ENCODE measurements around the gene PSMA3.

Gene PSMA3

DNA sequence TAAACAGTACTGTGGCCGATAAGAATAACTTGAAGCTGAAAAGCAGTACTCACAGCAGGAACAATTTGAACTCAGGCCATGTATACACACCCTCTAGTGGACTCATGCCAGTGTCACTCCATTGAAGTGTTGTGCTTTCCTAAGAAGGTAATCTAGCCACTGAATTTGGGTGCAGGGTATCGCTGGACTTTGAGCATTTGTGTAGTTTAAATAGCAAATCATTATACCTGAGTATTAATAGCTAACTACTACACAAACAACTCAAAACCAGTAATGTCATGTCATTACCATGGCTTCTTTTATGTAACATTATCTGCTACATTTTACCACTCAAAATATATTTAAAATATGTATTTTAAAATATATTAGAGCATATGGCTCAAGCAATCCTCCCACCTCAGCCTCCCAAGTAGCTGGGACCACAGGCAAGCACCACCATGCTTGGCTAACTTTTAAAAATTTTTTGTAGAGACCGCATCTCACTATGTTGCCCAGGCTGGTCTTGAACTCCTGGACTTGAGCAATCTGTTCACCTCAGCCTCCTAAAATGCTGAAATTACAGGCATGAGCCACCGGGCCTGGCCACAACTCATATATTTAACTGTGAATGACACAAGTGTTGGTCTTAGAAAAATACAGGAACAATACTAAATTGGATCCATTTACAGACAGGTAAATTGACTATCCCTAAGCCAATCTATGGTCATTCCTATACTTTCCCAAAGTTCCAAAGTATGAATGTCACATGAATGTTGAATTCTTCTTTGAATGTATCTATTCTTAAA, 28.1 kb downstream of the PSMA3 start:
- no peak for DNase-seq

DNA sequence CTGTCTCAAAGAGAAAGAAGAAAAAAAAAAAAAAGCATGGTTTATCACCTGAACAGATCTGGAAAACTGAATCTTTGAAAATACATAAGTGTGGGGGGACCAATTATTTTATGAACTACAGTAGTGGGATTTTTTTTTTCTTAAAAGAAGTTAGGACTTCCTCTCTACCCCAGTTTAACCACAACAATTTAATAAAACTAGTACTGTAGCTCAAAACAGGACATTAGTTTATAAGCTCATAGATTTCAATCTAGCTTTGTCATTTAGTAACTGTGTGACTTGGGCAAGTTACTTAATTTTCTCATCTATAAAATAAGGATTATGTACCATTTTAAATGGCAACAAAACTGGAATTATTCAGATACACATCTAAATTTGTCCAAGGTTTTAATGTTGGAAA, 30.2 kb downstream of the PSMA3 start:
- no peak for DNase-seq

DNA sequence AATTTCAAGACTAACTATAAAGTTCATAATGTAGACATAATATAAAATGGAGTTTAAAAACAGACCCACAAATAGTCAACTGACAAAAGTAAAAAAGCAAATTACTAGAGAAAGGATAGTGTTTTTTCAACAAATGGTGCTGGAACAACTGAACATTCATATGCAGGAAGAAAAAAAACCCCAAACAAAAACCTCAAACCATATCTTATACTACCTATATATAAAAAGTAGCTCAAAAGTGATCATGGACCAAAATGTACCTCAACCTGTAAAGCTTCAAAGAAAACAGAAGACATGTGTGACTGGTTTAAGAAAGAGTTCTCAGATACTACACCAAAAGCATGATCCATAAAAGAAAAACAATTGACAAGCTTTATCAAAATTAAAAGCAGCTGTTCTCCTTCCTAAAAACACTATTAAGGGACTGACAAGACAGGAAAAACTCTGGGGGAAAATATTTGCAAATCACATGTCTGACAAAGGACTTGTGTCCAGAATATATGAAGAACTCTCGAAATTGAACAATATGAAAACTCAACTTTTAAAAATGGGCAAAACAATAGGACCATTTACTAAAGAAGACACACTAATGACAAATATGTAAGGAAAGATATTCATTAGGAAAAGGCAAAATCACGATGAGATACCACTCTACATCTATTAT, 31.0 kb downstream of the PSMA3 start:
- DNase-seq = no peak

DNA sequence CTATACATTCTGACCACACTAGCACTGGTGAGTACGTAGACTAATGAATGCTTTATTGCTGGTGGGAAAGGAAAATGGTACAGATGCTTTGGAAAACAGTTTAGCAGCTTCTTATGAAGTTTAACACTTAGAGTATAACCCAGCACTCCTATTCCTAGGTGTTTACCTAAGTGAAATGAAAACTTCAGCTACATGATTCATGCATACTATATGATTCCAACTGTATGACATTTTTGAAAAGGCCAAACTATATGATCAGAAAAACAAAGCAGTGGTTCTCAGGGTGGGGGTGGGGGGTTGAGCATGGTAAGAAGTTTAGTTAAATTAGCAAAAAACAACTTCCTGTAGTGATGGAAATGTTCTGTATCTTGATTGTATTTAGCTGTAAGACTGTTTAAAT, 31.6 kb downstream of the PSMA3 start:
- DNase-seq = no peak

DNA sequence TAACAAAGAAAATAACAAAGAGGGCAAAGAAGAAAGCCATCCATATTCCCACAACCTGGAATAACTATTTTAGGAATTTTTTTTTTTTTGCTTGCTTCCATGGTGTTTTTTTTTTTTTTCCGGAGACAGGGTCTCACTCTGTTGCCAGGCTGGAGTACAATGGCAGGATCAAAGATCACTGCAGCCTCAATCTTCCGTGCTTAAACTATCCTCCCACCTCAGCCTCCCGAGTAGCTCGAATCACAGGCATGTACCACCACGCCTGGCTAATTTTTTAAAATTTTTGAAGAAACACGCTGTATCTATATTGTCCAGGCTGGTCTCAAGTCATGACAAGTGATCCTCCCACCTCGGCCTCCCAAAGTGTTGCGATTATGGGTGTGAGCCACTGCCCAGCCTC, 33.5 kb downstream of the PSMA3 start:
- no peak for DNase-seq

DNA sequence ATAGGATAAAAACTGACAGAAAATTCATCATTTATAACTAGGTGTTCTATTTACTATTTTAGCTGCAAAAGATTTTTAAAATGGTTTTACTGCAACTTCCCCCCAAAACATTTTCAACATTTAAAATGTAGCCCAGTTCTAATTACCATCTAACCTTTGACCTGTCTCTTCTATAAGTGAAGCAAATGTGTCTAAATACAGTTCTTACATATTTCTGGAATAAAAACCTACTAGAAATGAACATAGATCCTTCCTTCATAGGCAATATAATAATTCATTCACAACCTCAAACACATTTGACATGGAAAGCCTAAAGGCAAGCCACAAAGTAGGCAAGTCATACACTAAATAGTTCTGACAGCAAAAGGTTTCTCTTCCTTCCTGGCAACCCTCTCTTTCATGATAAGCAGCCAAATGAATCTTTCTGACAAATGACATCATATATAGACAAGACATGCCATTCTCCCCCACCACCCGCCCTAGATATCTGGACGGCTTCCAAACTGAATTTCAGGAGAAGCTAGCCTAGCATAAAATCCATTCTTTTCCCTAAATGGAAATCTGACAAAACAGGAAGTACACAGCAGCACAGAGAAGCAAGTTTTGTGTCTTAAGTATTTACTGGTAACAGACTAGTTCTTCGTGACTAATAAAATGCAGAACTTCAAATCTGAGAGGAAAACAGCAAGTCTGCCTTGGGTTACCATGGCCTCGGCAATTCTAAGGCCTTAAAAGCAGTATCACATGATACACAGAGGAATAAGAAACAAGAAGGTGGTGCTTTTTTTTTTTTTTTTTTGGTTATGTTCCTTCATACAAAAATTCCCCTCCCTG, 36.5 kb downstream of the PSMA3 start:
- DNase-seq = no peak

DNA sequence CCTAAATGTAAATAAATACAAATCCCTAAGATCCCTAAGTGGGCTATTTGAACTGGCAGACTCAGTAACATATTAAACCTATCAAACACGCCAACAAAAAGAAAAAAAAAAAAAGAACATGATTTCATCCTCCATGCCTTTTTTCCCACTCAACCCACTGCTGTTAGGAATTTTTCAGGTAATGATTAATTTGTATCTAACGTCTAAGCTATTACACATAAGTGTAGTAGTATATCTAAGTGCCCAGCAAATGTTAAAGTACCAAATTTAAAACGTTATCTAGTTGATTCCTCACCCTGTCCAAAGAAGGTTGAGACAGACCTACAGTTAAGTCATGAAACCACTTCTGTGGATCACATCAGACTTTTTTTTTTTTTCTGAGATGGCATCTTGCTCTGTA, 37.3 kb downstream of the PSMA3 start:
- no peak for DNase-seq

DNA sequence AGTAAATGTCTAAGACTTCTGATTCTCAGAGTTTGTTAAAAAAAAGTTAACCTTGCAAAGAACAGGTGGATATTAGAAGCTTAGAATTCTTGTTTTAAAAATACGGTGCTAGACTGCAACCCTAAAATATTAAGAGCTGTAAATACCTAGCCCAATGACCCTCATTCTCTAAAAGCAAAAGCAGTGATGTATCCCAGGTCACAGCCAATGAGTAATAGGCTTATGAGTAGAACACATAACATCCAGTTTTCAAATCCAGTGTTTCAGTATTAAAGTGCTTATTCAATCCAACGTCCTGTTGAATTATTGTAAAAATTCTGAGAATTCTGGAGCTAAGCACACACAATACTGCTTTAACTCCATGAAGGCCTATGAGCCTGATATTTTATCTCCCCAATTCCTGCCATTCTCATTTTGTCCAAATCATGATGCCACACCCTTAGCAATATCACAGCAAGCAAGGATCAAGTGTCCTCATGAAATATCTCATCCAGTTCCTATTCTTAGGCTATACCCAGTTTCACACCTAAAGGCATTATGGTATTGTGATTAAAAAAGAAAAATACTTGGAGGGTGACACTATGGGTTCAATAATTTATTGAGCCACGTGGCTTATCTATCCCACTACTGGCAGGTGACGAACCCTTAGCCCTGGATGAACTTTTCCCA, 38.4 kb downstream of the PSMA3 start:
- DNase-seq = no peak

DNA sequence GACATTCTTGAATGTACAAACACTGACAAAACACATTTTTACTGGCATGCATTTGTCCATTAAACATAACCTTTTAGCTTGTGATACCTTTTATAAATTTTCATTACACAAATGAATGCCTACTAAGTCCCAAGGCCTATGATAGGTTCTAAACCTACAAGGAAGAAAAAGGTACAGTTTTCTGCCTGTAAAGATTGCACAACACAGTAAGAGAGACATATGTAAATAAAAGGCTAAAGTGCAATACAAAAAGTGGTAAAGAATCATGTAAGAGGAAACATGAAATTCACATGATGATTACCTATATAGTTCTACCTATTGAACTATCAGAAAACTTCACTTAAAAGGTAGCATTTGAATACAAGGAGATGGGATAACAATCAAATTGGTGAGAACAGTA, 39.1 kb downstream of the PSMA3 start:
- DNase-seq = no peak

DNA sequence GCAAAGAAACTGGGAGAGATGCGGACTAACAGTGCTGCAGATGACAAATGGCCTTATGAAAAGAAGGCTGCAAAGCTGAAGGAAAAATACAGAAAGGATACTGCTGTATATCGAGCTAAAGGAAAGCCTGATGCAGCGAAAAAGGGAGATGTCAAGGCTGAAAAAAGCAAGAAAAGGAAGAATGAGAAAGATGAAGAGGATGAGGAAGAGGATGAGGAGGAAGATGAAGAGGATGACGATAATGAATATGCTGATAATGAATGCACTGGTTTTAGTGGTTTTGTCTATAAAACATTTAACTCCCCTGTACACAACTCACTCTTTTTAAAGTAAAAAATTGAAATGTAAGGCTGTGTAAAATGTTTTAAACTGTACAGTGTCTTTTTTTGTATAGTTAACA, 40.5 kb downstream of the PSMA3 start:
- no peak for DNase-seq

DNA sequence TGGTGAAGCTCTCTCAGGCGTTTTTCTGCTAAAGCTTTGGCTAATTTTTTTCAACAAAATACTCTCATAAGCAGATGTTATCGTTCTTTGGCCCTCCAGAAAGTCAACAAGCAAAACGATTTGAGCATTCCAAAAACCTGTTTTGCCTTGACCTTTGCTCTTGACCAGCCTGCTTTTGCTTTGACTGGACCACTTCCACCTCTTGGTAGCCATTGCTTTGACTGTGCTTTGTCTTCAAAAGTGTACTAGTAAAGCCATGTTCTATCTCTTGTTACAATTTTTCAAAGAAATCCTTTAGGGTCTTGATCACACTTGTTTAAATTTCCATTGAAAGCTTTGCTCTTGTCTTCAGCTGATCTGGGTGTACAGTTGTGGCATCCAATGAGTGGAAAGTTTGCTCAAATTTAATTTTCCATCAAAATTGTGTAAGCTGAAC, 43.0 kb downstream of the PSMA3 start:
- no peak for DNase-seq

DNA sequence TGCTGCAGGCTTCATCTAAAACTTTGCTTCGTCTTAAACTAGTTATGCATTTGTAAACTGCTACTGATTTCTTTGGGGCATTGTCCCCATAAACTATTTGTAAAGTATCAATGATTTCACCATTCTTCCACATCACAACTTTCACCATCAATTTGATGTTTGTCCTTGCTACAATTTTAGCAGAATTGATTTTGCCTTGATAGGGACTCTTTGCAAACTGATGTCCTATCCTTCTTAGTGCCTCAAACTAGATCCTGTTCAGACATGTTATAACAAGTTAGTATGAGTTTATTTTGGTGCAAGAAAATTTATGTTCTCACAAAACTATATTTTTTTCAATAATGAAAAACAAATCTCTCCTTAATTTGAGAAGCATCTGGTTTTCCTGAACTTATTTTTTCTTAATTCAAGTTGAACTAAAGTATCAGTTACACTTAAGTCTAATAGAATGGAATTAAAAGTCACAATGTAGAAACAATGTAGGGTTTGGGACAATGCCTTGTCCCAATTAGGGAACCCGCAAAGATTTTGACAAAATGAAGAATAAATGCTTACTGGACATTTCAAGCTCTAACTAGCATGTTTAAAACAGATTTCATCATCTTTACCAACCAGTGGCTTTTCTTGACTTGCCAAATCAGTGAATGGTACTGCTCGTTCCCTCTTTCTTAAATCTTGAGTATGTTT, 43.6 kb downstream of the PSMA3 start:
- no peak for DNase-seq

DNA sequence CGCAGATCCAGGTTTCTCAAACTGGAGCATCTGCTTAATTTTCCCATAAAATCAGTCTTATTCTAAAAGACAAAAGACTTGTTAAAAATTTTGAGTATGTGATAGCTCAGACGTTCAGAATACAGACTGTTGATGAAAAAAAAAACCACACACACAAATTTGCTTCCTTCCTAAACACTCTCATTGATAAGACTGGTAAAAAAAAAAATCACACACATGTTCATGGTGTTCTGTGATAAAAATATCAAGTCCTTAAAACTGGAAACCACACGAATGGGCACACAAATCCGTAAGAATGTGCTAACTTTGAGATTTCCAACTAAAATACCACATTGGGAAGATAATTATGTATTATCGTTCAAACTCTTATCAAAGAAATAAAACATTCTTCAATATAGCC, 47.0 kb downstream of the PSMA3 start:
- no peak for DNase-seq

DNA sequence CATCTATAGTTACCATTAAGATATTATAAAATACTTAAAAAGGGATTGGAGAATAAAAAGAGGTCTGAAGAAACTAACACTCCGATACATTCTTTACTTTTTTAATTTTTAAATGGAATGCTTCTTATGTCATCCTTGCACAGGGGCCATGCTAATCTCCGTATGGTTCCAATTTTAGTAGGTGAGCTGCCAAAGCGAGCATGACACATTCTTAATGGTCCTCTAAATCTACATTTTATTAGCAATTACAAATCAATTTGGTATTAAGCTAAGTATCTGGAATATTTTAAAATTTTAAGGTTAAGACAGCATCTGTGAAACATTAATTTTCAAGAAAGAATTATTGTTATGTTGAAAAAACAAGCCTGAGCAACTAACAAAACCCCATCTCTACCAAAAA, 47.5 kb downstream of the PSMA3 start:
- DNase-seq = no peak

DNA sequence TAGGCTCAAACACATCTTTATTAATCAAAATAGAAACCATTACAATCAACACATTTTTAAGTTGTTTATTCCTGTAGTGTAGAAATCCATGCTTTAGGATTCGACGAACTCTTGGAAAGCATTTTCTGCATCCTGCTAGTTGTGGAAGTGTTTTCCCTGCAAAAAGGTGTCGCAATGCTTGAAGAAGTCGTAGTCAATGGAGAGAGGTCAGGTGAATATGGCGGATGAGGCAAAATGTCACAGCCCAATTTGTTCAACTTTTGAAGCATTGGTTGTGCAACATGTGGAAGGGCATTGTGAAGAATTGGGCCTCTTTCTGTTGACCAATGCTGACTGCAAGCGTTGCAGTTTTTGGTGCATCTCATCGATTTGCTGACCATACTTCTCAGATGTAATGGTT, 49.6 kb downstream of the PSMA3 start:
- DNase-seq = no peak

DNA sequence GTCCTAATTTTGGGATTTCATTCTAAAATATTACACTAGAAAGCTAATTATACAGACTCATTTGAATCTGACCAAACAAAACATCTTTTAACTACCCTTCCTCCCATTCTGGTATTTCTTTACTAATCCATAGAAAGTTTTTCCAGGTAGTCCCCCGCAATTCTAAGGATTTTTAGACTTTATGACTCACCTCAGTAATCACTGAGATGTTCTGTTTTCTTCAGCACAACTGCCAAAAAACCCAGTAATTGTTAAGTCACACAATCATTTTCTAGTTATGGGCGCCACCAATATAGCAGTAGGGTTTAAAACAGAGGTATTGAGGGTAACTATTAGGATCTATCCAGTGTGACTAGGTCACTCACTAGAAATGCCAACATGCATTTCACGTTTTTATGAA, 52.1 kb downstream of the PSMA3 start:
- DNase-seq = no peak

DNA sequence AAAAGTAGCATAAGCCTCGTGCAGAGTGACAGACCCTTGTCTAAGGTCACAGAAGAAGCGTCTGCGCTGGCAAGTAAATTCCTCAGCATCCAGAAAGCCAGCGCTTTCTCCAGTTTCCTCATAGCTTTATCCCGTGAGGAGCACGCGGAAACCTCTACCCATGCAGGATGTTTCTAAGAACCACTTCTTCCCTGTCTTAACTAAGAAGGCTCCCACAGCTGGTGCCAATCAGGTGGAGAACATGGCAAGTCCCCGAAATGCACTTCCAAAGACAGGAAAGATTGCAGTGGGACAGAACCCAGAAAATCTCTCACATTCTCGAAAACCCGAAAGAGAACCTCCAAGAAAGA, 52.7 kb downstream of the PSMA3 start:
- no peak for DNase-seq

DNA sequence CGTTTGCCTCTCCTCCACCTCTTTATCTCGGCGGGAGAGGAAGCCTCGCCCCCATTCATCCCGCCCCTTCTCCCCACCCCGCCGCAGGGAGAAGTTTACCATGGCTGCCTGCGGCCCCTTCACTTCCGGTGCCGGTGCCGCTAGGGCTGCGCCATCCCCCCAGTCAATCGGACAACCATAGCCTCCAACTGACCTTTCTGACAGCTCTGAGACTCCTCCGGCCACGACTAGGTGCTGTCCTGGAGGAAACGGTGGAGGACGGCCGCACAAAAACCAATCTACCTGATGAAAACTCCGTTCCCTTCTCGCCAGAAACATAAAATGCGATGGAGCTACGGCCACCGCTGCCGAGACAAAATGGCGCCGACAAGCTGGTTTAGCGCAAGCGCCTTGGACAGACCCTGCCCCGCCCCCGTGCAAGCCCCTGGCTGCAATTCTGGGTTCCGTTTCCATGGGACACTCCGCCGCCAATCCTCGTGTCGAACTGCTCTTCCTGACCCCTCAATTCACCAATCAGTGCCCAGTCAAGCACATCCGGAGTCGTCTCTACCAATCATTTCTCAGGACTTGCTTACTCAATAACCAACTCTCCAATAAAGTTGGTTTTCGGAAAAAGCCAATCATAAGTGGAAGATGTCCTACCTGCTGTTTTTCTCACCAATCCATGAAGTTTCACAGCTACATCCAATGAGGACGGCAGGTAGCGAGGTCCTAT, 53.3 kb downstream of the PSMA3 start:
- DNase-seq = peak; percentile 97

DNA sequence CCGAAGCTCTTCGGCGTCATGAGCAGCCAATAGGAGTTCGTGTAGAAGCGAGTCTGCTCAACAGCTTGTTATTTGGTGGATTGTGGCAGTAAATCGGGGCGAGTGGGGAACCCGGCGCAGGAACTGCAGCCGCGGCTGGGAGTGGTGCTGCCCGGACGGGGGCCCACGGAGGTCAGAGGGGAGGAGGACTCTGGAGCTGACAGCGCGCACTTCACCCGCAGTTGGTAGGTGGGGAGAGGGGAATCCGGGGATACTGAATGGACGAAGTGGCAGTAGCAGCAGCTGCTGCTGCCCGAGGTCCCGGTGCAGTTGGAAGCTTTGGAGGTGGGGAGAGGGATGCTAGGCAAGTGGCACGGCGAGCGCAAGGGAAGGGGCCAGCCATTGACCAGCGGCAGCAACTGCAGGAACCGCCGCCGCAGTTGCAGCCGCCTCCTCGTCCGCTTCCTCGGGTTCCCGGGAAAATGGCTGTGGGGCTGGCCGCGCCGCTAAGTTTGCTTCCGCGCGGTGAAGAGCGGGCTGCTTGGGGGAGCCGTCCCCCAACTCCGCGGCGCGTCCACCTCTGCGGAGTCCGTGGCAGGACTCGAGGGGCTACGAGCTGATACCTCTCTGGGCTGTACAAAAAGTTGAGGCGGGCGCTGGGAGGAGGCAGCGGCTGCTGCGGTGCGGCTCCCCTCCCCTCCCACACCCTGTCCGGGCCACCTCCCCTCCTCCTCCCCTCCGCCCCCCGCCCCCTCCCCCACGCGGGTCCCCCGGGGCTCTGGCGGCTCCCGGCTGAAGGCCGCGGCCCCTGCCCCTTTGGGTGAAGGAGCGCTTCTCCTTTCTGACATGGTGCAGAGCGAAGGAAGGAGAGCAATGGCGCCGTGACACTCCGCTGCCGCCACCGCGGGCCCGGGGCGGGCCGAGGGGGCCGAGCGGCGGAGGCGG, 54.1 kb downstream of the PSMA3 start, which contains the start of gene ARID4A:
Gene ARID4A (plus strand): TSS at position 79 of the 924 bp plus-strand sequence. CDS start 1,300 bp downstream, outside the sequence.
- DNase-seq = peak; percentile 72
